Measurements from ENCODE around the gene TGFA.

- TF ChIP-seq CTCF (conservative IDR thresholded peaks at IDR 0.05; ENCODE audit: low read depth in 2 of 2) (no peak), EZH2 (IDR thresholded peaks at IDR 0.05; ENCODE audit: low read depth, unreplicated experiment) (no peak), POLR2AphosphoS5 (IDR thresholded peaks at IDR 0.05; ENCODE audit: low read depth) (no peak), ZNF331 (CRISPR knock-in tag; IDR thresholded peaks at IDR 0.05; ENCODE audit: low read depth) (no peak), JUNB (IDR thresholded peaks at IDR 0.05; ENCODE audit: unreplicated experiment) (no peak)
Measured at GRCh38 chr2:70574109-70574508, 20.5 kb upstream of the TGFA start.
